Fibroblast of upper back skin (primary cell): ENCODE results near the gene TMEM184A.

ENCODE experiments used
- DNase-seq: peaks from one replicate; pipeline ENCODE4 v3.0.0-alpha.2; 2013

The TMEM184A gene

DNA sequence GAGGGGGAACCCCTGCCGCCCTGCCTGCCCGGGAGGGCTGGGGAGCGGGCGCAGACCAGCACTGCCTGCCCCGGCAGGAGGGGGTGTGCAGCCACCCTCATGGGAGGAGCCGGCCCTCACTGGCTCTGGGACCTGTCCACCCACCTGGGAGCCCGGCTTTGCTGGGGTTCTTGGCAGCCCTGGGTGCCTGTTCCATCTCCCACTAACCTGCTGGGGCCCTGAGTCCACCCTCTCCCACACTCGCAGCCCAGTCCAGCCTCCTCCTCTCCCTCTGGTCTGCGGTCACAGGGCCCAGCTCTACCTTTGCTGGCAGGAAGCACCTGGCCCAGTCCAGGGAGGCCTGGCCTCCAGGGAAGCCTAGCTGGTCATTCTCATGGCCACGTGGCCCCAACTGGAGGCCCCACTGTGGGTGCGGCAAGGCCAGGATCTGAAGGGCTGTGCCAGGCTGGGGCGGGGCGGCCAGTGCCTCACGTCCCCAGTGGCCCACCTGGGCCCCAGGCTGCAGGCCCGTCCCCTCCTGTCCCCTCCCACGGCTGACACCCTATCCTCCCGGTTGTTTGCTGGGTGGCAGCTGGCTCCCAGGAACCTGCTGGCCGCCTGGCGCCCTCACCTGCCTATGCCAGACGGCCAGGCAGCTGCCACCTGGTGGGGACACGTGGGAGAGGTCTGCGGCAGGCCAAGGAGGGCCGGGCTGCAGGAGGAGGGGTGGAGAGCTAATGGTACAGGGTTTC is at the start of gene TMEM184A:
Gene TMEM184A (minus strand): TSS at position 393 of the 731 bp plus-strand sequence. CDS start 721 bp downstream, outside the sequence.
- DNase-seq = no peak

DNA sequence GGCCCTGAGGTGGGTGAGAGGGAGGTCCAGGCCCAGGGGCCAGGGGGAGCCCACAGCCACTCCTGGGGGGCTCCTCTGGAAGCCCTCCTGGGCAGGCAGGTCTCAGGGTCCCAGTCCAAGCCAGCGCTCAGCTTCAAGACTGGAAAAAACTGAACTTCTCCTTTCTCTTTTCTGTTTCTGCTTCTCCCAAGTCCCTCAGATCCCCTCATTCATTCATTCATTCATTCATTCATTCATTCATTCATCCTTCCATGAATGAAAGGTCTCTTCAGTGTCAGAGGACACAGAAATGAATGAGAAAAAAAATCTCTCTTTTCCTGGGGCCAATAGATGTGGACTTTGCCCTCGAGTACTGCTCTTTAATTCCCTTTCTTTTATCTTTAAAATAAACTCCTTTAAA is 48.4 kb upstream of the TMEM184A start:
- no peak for DNase-seq

DNA sequence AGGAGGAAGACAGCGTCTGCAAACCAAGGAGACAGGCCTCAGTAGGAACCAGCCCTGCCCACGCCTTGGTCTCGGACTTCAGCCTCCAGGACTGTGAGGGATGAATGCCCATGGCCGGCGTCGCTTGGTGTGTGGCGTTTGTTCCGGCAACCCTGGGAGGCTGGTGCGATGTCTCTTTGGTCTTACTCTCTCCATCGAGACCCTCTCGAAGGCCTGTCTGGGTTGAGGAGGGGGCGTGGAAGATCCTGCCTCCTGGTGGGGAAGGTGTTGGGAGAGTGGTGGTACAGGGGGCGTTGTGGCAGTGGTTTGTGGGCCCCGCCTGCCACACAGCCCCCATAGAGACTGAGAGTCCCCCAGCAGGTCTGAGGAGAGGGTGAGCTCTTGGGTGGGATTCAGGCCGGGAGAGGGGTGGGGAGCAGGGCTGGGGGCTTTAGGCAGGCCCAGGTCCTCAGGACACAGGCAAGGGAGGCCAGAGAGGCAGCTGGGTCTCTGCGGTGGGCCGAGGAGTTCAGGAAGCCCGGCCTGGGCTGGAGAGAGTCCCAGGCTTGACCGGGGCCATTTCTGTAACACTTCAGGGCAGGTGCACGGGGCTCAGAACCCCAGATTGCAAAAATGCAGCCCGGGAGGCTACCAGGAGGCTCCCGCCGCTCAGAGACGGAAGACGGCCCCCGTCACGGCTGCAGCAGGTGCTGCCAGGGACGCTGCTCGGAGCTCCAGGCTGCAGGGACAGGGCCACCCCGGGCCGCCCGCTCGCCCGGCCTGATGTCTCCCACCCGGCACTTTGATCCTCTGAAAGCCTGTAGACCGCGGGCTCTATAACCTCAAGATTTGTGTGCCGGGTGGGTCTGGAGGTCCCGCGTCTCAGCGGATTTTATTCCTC is 47.6 kb upstream of the TMEM184A start:
- DNase-seq = no peak

DNA sequence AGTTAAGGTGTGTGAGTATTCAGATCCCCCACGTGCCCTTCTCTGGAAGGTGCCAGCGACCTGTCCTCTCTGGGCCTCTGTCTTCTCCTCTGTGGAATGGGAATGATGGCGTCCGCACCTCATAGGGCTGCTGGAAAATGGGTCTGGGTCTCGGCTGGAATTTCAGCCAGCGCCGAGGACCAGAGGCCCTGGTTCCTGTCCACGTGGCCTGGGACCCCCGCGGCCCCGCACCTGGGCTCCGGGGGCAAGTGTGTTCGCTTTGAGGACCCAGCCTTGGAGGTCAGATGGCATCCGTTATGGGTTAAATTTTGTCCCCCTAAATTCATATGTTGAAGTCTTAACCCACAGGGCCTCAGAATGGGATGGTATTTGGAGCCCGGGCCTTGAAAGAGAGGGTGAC is 46.4 kb upstream of the TMEM184A start:
- no peak for DNase-seq

DNA sequence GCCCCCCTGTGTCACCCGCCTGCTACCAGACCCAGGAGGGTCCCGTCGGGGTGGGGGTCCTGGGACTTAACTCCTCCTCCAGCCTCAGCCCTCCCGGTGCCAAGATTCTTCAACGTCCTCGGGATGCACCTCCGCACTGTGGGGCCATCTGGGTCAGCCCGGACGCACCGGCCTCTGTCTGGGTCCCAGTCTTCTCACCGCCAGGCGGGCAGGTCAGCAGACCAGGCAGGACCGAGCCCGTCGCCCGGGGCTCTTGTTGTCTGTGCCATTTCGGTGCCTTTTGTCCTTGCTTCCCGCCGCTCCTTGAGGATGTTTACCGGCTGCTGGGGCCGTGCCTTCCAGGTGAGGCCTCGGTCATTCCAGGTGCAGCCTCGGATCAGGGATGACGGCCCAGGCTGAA is 46.0 kb upstream of the TMEM184A start:
- no peak for DNase-seq

DNA sequence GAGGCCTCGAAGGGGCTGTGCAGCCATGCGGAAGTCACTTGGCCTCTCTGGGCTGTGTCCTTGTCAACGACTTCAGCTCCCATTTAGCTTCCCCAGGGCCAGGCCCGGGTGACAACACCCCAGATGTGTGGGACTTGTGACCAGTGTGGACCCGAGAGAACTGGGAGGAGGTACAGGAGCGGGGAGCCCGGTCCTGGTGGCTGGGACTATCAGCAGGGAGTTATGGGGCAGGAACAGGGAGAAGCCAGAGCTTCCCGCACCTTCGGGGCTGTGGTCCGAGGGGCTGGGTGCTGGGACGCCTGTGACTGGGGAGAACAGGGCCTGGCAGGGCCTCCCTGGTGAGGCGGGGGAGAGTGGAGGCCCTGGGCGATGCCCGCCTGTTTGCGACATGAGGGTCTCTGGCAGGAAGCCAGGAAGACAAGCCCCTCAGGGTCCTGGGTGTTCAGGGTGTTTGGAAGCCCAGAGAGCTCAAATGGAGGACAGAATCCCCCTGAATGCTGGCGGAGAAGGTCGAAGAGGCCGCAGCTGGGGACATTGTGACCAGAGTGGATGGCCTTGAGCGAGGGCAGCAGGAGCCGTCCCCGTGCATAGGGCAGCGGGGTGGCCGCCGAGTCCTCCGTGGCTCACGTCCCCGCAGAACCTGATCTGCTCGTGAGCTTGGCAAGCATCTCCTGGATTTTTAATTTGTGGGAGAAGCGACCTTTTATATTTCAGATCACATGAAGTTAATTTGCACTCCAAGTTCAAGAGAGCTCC is 43.8 kb upstream of the TMEM184A start:
- no peak for DNase-seq

DNA sequence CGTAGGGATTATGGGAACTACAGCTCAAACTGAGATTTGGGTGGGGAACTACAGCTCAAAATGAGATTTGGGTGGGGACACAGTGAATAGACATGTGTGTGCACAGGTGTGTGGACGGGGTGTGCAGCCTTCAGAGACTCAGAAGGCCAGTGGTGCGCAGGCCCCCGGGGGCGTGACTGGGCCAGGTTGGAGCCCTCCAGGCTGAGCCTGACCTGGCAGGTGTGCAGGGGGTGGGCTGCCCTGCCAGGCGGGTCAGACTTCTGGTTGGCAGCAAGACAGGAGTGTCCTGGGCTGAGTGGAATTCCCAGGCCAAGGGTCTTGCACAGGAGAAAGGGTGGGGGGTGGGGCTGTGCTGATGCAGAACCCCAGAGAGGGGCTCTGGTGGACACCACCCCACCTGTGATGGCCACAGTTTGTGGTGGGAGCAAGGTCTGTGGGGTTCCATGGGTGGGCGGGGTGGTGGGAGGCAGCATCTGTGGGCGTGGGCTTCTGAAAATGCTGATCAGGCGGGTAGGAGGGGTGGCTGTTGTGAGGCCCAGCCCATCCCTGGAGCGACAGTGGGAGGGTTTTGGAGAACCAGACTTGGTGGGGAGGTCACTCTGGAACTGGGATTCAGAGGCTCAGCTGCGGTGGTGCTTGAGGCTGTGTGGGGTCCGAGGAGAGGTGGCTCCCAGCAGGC is 43.1 kb upstream of the TMEM184A start:
- no peak for DNase-seq

DNA sequence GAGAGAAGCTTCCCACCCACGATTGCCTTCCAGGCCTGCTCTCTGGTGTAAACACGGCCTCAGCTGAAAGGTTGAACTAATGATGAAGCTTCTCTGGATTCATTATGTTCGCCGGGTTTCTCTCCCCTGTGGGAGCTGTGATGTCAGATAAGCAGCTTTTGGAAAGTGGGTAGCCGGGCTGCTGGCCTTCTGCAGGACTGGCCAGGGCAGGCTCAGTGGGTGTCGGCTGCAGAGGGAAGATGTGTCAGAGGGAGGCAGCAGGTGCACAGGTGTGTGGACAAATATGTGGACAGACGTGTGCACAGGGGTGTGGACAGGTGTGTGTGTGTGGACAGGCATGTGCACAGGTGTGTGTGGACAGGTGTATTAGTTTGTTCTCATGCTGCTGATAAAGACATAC is 42.3 kb upstream of the TMEM184A start:
- DNase-seq = no peak

DNA sequence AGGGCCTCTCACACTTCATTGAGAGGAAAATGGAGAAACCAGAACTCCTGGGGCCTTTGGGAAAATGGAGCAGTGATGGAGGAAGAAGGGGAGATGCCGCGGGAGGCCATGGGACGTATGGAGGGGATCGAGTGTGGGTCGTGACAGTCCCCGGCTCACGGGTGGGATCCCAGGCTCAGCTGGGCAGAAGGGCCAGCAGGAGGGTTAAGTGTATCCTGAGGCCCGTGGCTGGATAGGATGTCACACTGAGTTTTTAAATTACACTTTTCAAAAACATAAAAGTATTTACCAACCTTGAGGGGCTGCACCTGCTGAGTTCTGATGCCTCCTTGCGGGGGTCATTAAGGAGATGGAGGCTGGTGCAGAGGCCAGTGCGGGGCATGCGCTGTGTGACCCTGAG is 41.8 kb upstream of the TMEM184A start:
- no peak for DNase-seq

DNA sequence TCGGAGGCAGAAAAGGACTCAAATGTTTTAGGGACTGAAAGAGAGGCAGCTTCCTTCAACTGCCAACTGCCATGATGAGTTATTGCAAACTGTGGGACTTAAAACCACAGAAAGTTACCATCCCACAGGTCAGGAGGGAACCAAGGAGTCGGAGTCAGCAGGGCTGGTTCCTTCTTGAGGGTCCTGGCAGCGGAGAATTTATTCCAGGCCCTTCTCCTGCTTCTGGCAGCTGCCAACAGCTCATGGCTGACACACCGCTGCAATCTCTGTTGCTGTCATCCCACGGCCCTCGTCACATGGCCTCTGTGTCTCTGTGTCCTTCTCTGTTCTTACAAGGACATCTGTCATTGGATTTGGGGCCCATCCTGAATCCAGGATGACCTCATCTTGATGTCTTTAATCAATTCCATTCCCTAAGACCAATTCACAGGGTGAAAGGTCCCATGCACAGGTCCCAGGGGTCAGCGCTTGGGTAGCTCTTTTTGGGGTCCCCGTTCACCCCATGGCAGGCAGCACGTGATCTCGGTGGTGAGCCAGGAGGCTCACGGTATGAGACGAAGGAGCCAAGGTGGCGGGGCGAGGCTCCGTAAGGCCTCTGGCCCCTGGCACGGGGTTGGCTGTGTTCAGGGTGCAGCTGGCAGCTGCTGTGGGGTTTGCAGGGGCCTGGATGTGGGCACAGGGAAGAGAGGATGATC is 41.2 kb upstream of the TMEM184A start:
- DNase-seq = no peak

DNA sequence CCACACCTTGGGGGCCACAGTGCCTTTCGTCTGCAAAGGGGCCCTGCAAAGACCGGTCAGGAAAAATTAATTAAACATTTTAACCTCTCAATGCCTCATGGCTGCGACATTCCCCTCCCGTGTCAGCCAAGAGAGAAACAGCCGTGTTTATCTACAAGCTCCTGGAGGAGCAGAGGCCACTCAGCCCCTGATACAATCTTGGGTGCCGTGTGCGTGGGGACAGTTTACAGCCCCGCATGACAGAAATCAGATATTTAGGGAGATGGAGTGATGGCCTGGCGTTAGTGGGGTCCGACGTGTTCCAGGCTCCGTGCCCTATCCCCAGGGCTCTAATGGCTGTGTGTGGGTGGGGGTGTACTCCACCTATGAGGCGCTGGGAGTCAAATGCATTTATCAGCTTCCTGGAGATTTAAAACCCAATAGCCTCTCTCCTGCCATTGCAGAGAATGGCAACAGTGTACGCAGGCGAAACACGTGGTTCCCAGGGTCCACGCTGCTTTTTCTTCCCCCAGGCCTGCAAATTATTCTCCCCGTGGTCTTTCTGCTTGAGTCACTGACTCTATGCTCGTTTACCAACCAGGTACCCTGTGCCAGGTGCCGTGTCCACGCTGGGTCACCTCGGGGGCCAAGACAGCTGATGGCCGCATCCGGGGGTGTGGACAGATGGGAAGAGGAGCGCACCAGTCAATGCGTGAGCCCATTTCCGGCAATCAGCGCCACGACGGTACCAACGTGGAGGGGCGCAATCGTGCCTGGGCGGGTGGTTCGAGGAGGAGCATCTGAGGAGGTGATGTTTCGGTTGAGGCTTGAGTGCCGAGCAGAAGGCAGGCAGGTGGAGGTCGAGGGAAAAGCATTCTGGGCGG is 40.4 kb upstream of the TMEM184A start:
- no peak for DNase-seq

DNA sequence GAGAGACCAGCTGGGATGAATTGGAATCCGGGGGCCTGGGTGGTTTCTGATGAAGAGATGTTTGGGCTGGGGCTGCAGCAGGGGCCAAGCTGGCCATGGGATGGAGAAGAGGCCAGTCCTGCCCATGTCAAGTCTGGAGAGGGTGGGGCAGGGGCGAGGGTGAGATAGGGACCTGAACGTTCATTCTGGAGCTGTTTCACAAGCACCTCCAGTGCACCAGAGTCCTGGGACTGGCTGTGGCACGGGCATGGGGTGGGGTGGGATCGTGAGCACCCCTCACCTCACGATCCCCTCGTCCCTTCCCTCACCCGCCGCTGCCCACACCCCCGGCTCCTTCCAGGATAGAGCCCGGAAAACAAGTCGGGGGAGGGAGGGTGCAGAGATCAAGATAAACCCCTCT is 39.6 kb upstream of the TMEM184A start:
- DNase-seq = no peak

DNA sequence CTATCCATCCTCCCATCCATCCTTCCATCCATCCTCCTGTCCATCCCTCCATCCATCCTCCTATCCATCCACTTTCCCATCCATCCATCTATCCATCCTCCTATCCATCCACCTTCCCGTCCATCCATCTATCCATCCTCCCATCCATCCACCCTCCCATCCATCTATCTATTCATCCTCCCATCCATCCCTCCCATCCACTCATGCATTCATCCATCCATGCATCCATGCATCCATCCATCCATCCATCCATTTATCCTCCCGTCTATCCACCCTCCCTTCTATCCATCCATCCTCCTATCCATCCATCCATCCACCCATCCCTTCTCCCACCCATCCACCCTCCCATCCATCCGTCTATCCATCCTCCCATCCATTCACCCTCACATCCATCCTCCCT is 39.0 kb upstream of the TMEM184A start:
- DNase-seq = no peak

DNA sequence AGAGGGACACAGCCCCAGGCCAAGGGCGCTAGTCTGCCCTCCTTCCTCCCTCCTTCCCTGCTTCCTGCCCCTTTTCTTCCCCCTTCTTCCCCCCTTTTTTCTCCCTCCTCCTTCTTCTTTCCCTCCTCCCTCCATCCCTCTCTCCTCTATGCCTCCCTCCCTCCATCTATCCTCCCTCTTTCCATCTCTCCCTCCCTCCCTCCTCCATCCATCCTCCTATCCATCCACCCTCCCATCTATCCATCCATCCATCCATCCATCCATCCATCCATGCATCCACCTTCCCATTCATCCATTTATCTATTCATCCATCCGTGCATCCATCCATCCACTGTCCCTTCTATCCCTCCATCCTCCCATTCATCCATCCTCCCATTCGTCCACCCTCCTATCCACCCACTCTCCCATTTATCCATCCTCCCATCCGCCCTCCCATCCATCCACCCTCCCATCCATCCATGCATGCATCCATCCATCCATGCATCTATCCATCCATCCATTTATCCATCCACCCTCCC is 38.0 kb upstream of the TMEM184A start:
- no peak for DNase-seq

DNA sequence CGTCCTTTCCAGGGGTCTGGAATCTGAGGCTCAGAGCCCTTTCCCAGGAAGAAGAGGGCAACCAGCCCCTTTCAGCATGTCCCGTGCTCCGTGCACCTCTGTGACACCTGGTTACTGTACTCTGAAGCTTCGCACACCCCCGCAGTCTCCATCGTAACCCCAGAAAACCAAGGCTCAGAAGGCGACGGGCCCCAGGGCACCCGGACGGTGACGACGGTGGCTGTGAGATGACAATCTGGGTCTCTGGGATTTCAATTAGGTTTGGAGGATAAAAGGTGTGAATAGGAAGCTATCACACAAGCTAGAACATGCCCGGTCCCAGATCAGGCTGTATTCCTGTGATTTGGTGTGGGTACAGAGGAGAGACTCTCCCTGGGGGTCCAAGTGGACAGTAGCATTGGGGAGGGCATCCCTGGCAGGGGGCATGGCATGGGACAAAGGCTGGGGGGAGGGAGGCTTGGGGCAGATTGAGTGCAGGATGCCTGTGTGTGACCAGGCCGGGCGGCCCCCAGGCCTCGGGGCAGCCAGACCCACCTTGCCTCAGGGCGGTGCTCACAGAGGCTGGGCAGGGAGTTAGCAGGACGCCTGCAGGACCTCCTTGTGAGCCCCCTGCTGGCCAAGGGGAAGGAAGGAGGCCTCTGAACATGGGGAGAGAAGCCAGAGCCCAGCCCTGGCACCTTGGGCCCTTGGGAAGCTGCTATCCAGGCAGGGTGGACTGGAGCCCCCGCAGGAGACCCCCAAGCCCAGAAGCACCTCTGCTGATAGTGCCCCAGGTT is 37.3 kb upstream of the TMEM184A start:
- no peak for DNase-seq

DNA sequence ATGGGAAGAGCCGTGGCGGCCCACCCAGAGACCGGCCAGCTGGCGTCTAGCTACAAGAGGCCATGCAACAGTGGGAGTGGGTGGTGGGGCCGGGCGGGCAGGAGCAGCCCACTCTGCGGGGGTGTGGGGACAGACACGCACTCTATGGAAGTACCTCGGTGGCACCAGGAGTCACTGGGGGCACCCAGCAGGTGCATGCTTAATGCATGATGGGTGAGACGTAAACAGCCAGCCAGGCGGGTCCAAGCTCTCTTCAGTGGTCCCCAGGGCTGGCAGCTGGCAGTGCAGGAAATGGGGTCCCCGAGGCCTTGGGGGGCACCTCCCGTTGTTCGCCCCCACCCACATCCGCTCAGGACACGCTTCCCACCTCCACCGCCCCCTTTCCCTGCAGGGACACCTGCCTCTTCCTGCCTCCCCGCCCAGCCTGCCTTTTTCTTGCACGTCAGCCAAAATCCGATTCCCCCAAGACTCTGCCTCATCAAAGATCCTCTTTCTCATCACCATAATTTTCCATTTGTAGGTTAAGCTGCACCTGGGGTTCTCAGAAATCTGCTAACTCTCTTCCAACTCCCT is 36.4 kb upstream of the TMEM184A start:
- DNase-seq = no peak

DNA sequence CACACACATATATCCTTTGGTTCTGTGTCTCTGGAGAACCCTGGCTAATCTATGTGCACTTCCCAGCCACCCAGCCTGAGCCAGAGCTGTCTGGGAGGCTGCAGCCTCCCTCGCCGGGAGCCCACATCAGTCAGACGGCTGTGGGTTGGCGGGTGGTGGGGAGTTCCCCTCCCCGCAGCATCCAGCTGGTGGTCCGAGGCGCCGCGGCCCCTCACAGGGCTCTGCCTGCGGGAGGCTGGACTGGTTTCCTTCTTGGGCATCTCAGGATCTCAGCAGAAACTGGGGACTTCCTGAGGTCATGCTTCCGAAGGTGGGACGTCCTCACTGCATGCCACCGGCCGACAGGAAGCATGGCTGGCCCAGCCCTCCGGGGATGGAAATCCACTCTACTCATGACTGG is 35.9 kb upstream of the TMEM184A start:
- DNase-seq = no peak

DNA sequence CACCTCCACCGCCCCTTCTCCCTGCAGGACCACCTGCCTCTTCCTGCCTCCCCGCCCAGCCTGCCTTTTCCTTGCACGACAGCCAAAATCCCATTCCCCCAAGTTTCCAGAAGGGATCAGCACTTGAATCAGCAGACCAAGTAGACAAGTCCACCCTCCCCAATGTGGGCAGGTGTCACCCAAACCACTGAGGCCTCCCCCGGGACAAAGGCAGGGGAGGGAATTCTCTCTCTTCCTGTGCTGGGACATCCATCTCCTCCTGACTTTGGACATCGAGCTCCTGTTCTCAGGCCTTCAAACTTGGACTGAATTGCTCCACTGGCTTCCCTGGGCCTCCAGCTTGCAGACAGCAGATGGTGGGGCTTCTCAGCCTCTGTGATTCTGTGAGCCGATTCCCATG is 35.4 kb upstream of the TMEM184A start:
- DNase-seq = no peak

DNA sequence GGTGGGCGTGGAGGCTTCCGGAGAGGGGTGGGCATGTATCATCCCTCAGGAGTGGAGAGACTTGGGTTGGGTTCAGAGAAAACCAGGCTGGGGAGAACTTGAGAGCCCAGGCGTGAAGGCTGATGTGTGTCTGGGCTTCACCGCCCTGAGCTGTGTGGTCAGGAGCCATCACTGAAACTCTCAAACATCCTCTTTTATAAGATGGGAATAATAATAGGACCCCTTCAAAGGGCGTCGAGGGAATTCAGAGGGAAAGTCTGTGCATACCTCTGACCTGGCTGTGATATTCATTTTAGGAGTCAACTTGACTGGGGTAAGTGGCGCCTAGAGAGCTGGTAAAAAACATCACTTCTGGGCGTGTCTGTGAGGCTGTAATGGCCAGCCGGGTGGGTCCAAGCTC is 34.9 kb upstream of the TMEM184A start:
- no peak for DNase-seq

DNA sequence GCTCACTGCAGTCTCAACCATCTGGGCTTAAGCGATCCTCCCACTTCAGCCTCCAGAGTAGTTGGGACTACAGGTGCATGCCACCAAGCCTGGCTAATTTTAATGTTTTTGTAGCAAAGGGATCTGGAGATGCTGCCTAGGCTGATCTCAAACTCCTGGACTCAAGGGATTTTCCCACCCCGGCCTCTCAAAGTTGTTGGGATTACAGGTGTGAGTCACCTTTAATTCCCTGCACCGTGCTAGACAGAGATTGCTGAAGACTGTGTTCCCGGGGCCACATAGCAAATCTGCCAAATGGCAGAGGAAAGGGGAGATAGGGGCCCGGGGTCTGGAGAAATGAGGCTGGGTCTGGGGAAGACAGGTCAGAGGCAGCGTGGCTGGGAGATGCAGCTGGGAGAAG is 34.5 kb upstream of the TMEM184A start:
- DNase-seq = no peak
